NCI-H2227 (cell line): ENCODE data around the gene IL24.

Source experiments
- DNase-seq: peaks from one replicate; lab custom pipeline; 2025; ENCODE audit not compliant: unreplicated experiment; lab: John Stamatoyannopoulos, UW

Gene IL24

GRCh38 chr1:206878456-206878855 lies 18.8 kb upstream of the IL24 start:
- no peak for DNase-seq

GRCh38 chr1:206880314-206880713 lies 16.9 kb upstream of the IL24 start:
- no peak for DNase-seq

- DNase-seq: no peak
These were observed 14.7 kb upstream of the IL24 start for GRCh38 chr1:206882555-206882954.

DNA sequence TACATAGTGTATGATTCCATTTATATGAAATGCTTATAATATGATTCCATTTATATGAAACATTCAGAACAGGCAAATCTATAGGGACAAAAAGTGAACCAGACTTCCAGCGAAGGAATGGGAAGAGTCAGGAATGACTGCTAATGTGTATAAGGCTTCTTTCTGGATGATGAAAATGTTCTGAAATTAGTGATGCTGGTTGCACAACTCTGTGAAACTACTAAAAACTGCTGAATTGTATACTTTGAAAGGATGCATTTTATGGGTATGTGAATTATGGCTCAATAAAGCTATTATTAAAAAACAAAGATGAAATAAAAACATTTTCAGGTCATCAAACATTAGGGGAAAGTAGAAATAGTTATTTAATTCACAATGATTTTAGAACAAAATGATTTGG lies 14.1 kb upstream of the IL24 start:
- no peak for DNase-seq

DNA sequence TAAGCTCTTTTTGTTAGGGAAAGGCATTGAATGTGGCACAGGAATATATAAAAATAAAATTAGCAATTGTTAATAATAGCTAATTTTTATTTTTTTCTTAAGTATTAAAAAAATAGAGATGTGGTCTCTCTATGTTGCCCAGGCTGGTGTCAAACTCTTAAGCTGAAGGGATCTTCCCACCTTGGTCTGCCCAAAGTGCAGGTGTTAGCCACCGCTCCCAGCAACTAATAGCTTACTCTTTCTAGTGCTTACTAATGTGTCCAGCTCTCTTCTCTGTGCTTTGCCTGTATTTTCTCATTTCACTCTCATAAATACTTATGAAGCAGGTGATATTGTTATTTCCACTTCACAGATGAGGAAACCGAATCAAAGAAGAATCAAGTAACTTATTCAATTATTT lies 13.4 kb upstream of the IL24 start:
- no peak for DNase-seq

- DNase-seq: no peak
These were observed 11.7 kb upstream of the IL24 start for GRCh38 chr1:206885341-206886060.

DNA sequence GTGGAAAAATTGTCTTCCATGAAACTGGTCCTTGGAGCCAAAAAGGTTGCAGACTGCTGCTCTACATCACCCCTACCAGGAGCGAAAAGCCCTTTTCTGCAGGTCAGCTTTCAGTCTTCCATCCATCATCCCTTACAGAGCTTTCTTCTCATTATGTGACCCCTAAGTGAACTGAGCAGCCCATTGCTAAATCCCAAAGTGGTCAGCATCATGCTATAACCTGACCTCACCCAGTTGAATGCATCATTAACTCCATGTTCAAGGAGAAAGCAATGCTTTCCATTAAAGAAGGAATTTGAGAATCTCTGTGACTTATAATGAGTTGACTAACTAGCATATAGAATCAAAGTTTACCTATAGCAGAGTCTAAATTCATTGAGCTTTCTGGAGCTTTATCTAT lies 10.4 kb upstream of the IL24 start:
- no peak for DNase-seq

- DNase-seq: no peak
These were observed 9.5 kb upstream of the IL24 start for GRCh38 chr1:206887701-206888100.

DNA sequence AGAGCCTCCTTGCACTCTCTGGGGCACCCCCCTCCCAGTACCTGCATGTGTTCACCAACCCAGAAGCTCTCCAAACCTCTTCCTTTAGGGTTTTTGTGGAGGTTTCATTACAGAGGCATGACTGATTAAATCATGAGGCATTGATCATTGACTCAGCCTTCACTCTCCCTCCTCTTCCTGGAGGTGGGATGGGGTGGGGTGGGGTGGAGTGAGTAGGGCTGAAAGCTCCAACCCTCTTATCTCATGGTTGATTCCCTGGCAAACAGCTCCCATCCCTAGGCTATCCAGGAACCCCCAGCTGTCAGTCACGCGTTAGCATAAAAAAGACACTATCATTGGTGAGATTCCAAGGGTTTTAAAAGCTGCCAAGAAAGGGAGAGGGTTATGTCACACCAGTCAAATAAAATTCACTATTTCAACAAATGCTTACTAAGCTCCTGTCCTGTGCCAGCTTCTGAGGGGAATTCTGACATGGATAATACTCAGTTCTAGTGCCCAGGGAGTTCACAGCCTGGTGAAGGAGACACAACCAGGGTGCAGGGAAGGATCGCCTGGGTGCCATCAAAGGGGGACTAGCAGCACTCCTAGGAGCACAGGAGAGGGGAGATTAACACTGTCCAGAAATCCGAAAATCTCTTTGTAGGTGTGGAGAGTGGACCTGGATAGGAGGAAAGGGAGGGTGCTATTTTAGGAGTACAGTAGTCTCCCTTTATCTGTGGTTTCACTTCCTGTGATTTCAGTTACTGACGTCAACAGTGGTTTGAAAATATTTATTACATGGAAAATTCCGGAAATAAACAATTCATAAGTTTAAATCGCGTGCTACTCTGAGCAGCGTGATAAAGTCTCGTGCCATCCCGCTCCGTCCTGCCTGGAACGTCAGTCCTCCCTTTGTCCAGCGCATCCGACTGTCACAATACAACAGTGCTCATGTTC lies 6.8 kb upstream of the IL24 start:
- no peak for DNase-seq

DNA sequence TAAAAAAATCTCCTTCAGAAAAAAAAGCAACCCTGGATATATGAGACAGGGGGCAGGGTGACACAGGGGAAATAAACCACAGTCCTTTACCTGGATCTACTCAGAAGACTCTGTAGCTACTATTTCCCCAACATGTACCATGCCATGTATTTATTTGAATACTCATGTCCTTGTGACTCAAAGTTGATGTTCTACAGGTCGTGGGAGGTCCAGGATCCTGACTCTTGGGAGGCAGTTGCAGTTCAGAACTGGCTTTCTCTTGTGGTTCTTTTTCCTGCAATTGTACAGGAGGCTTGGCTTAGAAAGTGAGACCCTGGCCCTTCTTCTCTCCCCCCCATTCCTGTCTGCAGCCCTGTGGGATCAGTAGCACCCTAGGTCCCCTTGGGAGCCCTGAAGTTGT lies 5.8 kb upstream of the IL24 start:
- no peak for DNase-seq

DNA sequence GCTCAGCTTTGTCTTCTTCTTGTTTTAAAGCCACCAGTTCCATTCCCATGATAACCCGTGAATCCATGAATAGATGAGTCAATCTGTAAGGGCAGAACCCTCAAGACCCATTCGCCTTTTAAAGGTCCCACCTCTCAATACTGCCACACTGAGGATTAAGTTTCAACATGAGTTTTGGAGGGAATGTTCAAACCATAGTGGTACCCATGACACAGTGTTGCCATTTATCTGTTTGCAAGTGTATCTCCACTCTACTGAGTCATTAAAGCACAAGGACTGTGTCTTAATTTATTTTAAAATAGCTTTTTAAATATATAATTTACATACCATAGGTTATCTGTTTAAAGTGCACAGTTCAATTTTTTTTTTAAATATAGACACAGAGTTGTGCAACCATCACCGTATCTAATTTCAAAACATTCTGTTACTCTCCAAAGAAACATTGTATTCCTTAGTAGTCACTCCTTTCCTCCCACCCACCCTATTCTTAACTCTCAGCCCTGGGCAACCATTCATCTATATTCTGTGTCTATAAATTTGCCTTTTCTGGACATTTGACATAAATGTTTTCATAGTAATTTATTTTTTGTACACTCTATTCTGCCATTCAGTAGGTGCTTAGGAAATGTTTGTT lies 4.8 kb upstream of the IL24 start:
- no peak for DNase-seq

GRCh38 chr1:206893380-206893779 lies 3.9 kb upstream of the IL24 start:
- DNase-seq: no peak

- no peak for DNase-seq
These were observed 1.9 kb upstream of the IL24 start for GRCh38 chr1:206895325-206895724.

- no peak for DNase-seq
These were observed 1.4 kb upstream of the IL24 start for GRCh38 chr1:206895837-206896242.

DNA sequence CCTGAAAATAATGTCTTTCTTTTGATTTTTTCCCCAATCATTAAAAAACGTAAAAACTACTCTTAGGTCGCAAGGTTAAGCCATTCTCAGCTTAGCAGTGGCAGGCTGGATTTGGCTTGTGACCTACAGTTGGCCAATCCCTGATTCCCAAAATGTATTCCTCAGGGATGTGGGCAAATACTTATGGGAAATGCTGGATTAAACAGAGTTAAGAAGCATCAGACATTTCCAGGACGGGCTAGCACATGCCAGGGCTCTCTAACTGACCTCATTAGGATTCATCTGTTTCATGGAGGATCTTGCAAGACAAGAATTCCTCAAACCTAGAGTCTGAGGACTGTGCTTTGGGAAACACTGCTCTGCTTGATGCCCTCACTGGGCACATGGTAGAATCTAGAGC lies 982 bp upstream of the IL24 start:
- no peak for DNase-seq

DNA sequence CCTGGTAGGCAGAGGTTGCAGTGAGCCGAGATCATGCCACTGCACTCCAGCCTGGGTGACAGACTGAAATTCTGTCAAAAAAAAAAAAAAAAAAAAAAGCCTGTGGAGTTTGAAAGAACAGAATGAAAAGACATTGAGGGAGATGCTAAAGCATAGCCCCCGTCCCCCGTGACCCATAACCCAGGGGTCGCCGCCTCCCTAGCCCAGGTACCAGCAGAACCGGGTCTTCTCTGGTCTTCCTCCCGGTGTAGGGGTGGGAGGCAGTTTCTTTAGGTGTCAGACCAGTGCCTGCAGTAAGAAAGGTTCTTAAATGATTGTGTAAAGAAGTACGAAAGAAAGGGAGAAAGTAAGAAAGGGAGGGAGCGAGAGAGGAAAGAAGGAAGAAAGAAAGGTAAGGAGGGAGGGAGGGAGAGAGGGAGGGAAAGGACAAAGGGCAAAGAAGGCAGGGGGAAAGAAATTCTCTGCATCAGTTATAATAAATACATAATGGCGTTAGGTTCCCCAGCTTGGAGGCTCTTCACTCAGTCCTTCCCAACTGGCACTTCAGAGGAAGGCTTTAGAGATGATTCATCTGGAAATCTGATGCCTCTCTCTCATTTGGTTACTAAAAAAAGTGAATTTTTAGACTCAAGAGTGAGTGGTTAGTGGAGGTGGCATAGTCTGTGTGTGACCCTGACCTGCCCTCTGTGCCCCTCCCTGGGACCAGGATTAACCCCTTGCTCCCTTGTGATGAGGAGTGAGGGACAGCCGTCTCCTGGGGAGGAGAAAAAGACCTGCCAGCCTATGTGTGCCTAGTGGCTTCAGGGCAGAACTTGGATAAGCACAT lies 1.1 kb downstream of the IL24 start:
- DNase-seq: no peak

GRCh38 chr1:206898915-206899431 lies 1.7 kb downstream of the IL24 start:
- DNase-seq: no peak

DNA sequence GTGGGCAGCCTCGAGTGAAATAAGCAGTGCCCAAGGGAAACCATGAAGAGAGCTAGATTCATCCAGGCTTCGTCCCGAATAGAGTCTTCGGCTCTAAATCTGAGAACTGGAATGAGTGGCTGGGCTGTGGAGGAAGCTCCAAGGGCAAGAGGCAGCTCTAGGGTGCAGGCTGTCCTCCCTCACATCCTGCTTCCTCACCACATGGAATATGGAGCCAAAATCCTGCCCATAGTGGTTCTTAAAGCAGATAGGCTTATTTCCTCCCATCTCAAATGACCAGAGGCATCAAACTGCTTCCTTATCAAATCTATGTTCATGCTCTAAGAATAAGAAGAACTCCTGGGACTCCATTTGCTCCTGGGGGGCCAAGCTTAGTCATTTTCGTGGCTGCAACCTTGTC lies 2.5 kb downstream of the IL24 start:
- no peak for DNase-seq

- DNase-seq: no peak
These were observed 2.9 kb downstream of the IL24 start for GRCh38 chr1:206900149-206900548.

GRCh38 chr1:206901944-206902343 lies 4.7 kb downstream of the IL24 start:
- DNase-seq: no peak

GRCh38 chr1:206902702-206903101 lies 5.5 kb downstream of the IL24 start:
- no peak for DNase-seq
